Glomerular endothelial cell (primary cell): ENCODE measurements around the gene RPL11. TPM values are rescaled to one million over a fixed set of nuclear protein-coding genes. Genes with fewer than 3 reads are reported as not detected.
"Not testable (repeated sequence)": the region's sequence is repeated elsewhere in the genome, so short reads cannot be mapped to it uniquely, and the experiment has no call there.

ENCODE experiments used
- DNase-seq: peaks from one replicate; pipeline ENCODE4 v3.0.0-alpha.2; 2011; ENCODE audit warnings: low read depth, low spot score; ENCODE audit errors: extremely low read depth
- total RNA-seq: library from RNA; depleted of rRNA; stranded (reverse); fragments of >200 nt; gene quantifications from 2 replicates; pipeline ENCODE4 v1.2.3, GENCODE V29; 2015

RPL11 gene
- total RNA-seq, 1 donor from 2014 or later: 834 TPM

GRCh38 chr1:23727362-23727811 lies 35.8 kb downstream of the RPL11 start:
- no peak for DNase-seq

DNA sequence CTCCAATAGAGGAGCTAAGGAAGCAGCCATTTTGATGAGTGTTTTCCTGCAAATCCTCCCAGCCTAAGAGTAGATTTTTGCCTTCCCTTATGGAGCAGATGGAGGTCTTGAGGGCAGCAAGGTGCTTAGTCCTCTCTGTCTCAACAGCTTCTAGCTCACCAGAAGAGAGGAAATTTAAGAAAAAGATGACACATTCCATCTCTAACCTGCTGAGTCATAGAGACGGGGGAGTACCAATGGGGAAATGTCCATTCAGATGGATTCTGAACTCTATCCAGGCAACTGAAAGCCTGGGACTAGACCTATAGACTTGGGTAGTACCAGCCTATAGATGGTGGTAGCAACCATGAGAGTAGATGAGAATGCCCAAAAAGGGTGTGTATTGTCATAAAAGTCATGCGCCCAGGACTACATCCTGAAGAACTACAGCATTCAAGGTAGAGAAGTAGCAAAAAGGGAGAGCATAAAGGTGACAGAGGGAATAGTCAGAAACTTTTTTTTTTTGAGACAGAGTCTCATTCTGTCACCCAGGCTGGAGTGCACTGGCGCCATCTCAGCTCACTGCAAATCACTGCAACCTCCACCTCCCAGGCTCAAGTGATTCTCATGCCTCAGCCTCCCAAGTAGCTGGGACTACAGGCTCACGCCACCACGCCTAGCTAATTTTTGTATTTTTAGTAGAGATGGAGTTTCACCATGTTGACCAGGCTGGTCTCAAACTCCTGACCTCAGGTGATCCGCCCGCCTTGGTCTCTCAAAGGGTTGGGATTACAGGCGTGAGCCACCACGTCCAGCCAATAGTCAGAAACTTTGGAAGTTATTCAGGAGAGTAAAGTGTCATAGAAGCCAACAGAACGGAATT lies 41.0 kb downstream of the RPL11 start:
- no peak for DNase-seq

GRCh38 chr1:23733281-23733680 lies 41.7 kb downstream of the RPL11 start:
- DNase-seq: not testable (repeated sequence)

DNA sequence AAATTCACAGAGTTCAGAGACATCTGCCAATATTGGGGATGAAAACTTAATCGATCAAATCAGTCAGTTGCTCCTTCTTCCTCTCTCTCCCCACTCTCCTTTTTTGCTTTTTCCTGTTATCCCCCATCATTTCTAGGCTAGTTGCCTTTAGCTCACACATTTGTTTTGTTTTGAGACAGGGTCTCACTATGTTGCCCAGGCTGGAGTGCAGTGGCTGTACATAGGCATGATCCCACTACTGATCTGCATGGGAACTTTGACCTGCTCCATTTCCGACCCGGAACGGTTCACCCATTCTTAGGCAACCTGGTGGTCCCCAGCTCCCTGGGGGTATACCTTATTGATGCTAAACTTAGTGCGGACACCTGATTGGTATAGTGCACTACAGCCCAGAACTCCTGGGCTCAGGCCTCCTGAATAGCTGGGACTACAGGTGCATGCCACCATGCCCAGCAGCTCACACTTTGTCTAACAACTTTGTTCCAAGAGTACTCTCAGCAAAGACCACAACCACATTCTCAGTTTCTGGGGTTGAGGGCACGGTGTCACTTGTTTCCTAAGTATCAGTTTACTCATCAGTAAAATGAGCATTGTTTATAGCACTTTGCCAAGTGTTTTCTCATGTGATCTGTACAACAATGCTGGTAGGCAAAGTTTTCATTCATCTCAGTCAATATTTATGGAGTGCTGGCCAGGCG lies 45.0 kb downstream of the RPL11 start:
- DNase-seq: no peak

DNA sequence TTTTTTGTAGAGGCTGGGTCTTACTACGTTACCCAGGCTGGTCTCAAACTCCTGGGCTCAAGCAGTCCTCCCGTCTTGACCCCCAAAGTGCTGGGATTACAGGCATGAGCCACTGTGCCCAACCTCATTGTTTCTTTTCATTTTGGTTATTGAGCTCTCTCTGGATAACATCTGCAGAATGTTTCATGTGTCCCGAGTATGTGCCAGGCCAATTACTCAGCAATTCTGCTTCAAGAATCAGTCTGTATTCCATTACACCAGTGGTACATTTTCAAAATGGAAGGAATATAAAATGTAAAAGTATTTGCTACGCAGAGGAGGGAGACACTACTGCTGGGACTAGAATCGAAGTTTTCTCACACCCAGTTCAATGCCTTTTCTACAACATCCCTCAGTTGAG lies 50.0 kb downstream of the RPL11 start:
- no peak for DNase-seq

DNA sequence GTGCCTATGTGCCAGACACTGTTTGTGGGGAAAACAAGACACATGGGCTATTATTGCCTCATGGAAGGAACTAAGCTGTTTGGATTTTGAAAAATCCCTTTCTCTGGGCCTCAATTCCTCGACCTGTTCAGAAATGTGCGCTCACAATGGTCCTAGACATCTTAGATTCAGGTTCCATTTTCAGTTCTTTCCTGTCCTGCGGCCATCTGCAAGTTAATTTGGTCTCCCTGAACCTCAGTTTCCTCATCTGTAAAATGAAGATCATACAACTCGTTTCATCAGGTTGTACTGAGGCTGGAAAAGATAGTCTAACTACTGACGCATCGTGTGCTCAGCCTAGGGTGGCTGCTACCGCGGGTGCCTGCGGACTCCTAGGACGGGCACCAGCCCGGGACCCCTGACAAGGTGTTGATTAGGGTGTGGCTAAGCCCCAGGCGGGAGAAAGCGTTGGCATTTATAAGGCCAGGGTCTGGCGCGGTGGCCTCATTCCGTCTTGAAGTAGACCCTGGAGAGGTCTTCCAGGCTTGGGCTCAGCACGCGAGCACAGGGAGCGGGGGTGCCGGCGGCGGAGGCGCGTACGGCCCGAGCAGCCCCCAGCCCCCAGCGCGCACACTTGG lies 51.2 kb downstream of the RPL11 start:
- DNase-seq: no peak

- DNase-seq: no peak
Observed at GRCh38 chr1:23743287-23744152, 51.9 kb downstream of the RPL11 start, which contains the start of gene ELOA. Gene ELOA, plus strand, starts transcription at chr1:23743471. Its CDS starts 33 bp downstream, at chr1:23743504.

DNA sequence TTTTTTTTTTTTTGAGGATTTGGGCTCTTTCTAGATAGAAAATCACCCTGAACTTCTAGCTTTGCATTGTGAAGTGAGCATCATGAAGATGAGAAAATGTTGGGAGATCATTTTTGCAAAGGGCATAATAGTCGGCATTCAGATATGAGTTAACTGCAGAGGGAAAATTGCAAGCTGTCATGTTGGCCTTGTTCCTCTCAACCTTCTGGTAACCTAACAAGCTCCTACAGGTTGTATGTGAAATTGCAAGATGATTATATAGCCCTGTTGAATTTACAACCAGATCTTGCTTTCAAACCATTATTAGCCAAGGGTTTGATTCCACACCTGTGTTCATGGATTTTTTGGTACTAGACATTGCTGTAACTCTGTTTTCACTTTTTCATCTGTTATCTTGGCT lies 53.9 kb downstream of the RPL11 start:
- no peak for DNase-seq

Other genes with a start within 250 kb of the RPL11 start
- gene ASAP3, start 207.6 kb upstream of the RPL11 start, total RNA-seq: 9.8 and 10.6 TPM in 2 replicates
- gene E2F2, start 160.6 kb upstream of the RPL11 start, total RNA-seq: 0.10 and 0.82 TPM in 2 replicates
- gene ID3, start 132.3 kb upstream of the RPL11 start, total RNA-seq: 196 and 399 TPM in 2 replicates
- gene ELOA, start 51.7 kb downstream of the RPL11 start, total RNA-seq: 40.2 and 49.4 TPM in 2 replicates
- gene PITHD1, start 86.6 kb downstream of the RPL11 start, total RNA-seq: 27.6 and 48.2 TPM in 2 replicates
- 123 and 161 TPM in 2 replicates for gene LYPLA2, start 99.3 kb downstream of the RPL11 start, total RNA-seq
- gene GALE, start 108.9 kb downstream of the RPL11 start, total RNA-seq: 60.6 and 82.0 TPM in 2 replicates
- 40.4 and 66.4 TPM in 2 replicates for gene HMGCL, start 133.6 kb downstream of the RPL11 start, total RNA-seq
- 20.5 and 36.1 TPM in 2 replicates for gene FUCA1, start 176.5 kb downstream of the RPL11 start, total RNA-seq
- not detected in 2 replicates for gene CNR2, start 221.6 kb downstream of the RPL11 start, total RNA-seq